RPMI7951 (cell line): ENCODE measurements around the gene CPPED1. TPM values are rescaled to one million over a fixed set of nuclear protein-coding genes. Genes with fewer than 3 reads are reported as not detected.
A peak's percentile ranks its signal among the peaks of the same experiment; 100 is the strongest.
"Not testable (repeated sequence)": the region's sequence is repeated elsewhere in the genome, so short reads cannot be mapped to it uniquely, and the experiment has no call there.

Source experiments
- DNase-seq: peaks from one replicate; pipeline ENCODE4 v3.0.0-alpha.2; 2012; ENCODE audit warnings: low read depth
- total RNA-seq: library from RNA; depleted of rRNA; stranded (reverse); fragments of >200 nt; shearing (Covaris generic); gene quantifications from 2 replicates; pipeline ENCODE4 v1.2.3, GENCODE V29; 2014

CPPED1 gene
- total RNA-seq, 1 experiment from 2014 or later, result 16.7 TPM

DNA sequence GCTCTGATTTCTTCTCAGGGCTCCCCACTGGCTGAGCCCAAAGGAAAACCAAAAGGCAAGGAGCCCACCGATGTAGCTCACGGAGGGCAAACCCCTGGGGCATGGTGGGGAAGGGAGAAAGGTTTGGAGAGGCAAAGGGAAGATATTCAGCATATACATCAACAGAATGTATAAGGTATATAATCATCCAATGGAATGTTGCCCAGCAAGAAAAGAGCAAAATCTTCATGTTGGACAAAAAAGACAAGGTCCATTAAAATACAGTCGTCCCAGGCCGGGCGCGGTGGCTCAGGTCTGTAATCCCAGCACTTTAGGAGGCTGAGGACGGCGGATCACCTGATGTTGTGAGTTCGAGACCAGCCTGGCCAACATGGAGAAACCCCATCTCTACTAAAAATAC lies 1.6 kb downstream of the CPPED1 start:
- DNase-seq, result no peak

DNA sequence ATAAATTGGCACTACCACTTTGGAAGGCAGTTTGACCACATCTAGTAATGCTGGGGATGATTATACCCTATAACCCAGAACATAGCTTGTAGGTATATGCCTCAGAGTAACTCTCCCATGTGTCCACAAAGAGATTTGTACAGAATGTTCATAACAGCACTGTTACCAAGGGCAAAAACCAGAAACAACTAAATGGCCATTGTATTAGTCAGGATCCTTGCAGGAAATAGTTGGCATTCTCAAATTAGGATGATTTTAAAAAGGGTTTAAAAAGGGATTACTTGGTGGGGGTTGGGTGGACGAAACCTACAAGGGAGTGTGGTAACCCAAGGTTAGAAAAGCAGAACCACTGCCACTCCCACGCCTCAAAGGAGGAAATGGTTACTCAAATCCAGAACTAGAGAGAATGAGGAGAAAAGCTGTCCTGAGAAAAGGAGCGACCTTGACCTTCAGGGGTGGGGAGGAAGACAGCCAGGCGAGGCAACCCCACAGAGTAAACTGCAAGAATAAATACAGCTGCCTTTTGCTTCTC lies 2.1 kb downstream of the CPPED1 start:
- peak; percentile 56 for DNase-seq

DNA sequence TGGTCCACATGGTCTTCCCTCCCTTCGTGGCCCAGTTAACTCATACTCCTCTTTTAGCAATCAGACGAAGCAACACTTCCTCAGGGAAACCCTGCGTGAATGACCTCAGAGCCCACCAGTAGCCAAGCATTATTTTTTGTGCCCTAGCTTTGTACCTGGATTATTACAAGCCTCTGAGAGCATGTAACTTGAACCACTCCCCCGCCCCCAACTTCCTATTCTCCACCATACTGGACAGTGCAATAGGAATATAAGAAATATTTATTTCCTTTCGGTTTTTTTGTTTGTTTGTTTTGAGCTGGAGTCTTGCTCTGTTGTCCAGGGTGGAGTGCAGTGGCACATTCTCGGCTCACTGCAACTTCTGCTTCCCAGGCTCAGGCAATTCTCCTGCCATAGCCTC lies 2.9 kb downstream of the CPPED1 start:
- DNase-seq, result no peak

DNA sequence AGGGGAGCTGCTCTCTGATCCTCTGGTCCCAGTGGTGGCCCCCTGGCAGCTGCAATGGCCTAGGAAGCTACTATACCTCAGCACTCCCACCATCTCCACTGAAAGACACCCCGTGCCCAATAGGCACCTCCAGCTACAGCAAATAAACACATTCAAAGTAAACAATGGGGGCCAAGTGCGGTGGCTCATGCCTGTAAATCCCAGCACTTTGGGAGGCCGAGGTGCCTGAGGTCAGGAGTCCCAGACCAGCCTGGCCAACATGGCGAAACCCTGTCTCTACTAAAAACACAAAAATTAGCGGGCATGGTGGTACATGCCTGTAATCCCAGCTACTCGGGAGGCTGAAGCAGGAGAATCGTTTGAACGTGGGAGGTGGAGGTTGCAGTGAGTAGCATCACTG lies 3.7 kb downstream of the CPPED1 start:
- not testable (repeated sequence) for DNase-seq

DNA sequence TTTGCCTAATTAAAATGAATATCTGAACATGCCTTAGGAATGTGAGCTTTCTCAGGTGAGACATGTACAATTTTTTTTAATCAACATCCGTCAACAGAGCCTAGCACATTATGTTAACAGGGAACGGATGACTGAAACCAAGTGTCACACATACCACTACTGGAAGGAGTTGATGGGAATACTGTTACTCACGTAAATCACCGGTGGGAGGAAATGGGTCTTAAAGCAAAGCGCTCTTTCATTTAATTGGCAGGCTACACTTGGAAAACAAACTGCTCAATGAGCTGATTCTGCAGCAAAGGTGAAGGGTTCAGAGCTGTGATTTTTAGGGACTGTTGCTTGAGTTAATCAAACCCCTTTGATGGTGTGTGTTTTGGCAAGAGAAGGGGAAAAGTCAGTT lies 4.8 kb downstream of the CPPED1 start:
- DNase-seq, result no peak

DNA sequence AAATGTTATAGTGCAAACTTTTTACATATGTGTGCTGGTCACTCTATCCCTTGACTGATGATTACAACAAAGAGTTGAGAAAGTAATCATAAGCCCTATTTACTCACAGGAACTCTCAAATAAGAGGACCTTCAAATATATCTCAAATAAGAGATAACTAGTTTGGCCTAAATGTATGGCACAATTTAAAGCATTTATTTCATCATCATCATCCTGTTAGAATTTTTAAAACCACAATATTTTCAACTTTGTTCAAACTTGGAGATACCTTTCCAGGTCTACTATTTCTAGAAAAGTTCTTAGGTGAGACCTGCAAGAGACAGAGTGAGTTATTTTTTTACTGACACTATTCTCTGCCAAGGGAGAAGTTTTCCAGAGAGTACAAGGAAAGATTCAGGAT lies 5.5 kb downstream of the CPPED1 start:
- no peak for DNase-seq

DNA sequence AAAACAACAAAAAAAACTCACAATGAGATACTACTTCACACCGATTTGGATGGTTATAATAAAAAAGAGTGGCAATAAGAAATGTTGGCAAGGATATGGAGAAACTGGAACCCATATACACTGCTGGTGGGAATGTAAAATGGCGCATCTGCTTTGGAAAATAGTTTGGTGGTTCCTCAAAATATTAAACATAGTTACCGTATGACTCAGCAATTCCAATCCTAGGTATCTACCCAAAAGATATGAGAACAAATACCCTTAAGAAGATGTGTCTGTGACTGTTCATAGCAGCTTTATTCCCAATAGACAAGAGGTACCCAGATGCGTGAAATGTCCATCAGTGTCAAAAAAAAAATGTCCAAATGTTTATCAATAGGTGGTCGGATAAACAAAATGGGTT lies 7.2 kb downstream of the CPPED1 start:
- DNase-seq, result peak; percentile 30

DNA sequence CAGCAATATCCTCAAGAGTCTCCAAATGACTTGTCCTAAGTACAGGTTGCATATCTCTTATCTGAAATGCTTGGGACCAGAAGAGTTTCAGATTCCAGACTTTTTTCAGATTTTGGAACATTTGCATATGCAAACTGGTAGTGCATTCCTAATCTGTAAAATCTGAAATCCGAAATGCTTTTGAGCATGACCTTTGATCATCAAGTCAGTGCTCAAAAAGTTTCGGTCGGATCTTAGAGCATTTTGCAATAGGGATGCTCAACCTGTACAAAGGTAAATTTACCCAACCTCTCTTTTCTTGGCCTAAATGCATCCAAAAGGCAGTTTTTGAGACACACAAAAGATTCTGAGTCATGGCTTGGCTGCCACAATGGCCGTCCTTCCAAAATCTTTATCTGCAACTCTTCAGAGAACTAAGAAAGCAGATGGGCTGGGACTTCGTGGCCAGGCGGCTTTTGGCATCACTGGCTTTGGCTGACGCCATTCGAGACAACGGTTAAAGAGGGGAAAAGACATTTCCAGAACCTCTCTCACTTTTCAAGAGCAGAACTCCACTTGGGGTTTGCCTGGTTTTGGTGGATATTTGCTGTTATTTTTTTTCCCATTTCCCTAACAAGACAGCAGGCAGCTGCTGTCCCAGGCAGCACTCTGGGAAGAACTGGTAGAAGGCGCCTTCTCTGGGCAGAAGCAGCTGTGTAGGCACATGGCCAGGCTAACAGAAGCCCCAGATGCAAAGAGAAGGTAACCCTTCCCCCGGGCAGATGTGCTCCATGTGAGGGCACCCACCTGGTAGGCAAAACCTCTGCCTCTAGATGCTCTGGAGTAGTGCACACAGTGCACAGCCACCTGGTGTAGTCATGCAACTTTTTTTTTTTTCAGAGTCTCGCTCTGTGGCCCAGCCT lies 8.9 kb downstream of the CPPED1 start:
- no peak for DNase-seq

DNA sequence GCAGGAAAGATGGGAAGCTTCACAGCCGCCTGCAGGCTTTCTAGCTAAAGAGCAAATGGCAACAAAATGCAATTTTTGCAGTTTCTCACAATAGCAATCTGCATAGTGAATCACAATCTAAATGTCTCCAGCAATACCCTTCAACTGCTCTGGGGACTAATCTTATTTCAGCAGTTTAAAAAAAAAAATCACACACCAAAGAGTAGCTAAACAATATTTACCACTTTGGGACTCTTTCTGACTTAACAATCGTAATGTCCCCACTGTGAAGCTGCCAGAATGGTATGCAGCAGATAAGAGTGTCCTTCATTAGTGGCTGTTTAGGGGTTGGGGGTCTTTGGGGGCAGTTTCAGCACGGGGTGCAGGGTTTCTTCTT lies 9.8 kb downstream of the CPPED1 start:
- DNase-seq, result no peak

DNA sequence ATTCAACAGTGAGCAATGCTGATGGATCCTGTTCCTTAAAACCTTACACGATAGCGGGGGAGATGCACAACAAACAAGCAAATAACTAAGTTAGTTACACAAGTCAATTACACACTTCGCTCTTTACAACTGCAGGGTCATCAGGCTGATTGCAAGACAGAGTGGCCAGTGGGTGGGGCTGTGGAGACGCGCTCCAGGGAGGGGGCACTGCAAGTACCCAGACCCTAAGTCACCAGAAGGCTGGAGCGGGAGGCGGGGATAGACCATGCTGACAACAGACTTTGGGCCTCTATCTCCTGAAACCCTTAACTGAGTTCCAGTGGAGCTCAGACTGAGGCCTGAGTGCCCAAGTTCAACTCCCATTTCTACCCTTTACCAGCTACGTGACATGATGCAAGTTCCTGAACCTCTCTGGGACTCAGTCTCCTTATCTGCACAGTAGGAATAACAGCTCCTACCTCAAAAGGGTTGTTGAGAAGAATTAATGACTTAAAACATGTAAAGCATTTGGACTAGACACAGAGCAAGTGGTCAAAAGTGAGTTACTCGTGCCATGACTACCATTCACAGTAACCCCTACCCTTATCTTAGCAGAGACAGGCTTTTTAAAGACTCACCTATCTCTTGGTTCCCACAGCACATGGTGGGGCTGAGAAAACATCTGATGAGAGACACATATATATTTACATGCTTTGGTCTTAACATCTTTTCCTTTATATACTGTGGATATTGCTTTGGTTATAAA lies 10.4 kb downstream of the CPPED1 start:
- no peak for DNase-seq

DNA sequence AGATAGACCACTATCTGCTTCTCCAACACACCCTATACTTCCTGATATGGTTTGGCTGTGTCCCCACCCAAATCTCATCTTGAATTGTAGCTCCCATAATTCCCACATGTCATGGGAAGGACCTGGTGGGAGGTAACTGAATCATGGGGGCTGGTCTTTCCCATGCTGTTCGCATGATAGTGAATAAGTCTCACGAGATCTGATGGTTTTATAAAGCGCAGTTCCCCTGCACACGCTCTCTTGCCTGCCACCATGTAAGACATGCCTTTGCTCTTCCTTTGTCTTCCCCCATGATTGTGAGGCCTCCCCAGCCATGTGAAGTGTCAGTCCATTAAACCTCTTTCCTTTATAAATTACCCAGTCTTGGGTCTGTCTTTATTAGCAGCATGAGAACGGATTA lies 11.2 kb downstream of the CPPED1 start:
- not testable (repeated sequence) for DNase-seq

DNA sequence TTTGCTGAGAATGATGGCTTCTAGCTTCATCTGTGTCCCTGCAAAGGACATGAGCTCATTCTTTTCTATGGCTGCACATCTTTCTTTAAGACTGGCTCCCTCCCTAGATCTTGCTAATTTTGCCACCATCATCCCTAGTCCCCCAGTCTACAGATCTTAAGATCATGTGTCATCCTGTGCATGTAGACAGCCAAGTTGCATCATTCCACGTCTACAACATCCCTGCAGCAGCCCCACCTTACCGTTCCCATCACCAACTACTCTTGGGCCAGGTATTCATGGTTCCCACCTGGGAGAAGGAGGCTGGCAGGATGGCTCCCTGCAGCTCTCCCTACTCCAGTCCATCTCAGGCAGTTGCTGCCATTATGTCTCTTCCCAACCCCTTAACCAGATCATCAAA lies 12.3 kb downstream of the CPPED1 start:
- DNase-seq, result no peak

DNA sequence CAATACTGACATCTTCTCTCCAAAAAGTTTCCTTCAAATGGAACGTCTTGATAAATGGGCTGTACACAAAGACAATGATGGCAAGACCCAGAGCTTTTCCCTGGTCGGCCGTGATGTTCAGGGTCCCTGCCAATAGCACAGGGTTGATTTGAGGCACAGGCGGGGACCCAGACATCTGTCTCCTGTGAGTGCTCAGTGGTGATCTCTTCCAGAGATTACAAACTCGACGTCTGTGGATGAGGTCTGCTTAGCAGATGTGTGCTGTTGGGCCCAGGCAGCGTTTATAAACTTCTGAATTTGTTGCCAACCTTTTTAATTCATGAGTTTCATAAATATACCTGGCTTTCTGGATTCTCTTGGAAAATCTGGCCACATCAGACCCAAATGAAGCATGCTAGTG lies 14.9 kb downstream of the CPPED1 start:
- no peak for DNase-seq

DNA sequence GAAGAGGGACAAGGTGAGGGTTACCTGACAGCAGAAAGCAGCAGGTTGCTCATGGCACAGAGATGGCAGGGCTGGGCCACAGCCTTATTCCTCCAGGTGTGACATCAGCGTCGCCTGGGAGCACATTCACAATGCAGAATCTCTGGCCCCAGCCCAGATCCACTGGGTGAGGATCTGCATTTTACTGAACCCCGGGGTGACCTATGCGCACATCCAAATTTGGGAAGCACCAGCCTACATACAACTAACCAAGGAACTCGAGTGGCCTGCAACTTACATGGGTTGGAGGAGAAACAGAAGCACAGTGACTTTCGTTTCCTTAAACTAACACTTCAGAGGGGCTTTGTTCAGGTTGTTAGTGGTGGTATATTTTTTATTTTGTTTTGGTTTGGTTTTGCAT lies 17.6 kb downstream of the CPPED1 start:
- DNase-seq, result no peak

DNA sequence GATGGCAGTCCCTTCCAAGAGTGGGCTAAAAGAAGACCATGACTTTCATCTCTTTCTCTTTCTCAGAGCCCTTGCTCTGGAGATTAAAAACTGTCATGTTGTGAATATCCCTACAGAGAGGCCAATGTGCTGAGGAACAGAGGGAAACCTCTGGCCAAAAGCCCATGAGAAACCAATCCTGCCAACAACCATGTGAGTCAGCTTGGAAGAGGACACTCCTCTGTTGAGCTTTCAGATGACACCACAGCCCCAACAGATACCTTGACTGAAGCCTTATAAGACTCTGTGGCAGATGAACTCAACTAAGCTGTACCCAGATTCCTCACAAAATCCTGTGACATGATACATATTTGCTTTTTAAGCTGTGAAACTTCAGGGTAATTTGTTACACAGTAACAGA lies 19.6 kb downstream of the CPPED1 start:
- peak; percentile 13 for DNase-seq

DNA sequence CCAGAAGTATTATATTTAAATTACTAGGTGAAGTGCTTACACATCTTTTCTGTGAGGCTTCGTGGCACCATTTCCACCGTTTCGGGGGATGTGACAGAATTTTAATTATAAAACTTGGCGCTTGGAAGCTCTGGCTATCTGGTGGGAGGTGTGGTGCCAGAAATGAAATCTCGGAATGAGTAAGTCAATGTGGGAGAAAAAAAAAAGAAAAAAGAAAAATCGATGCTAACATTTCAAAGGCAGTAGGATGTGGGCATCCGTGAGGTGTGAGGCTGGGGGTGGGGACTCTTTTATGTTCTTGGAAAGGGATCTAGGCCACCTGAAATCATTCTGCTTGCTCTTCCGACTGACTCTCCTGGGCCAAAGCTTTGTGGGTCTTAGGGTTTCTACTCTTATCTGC lies 21.9 kb downstream of the CPPED1 start:
- DNase-seq, result no peak

DNA sequence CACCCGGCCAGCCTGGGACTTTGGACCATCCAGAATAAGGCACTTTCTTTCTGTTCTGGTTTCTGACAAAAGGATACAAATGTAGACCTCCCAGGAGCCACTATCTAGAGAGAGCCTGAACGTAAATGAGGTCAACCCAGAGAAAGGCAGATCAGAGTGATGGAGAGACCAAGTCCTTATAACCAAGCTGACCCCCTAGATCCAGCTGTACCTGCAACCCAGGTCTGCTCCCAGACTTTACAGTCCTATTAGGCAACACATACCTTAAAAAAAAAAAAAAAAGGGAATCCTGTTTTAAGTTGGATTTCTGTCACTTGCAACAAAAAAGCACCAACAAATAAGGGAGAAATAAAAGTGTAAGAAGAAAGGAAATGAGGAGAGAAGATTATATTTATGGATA lies 23.2 kb downstream of the CPPED1 start:
- DNase-seq, result no peak

DNA sequence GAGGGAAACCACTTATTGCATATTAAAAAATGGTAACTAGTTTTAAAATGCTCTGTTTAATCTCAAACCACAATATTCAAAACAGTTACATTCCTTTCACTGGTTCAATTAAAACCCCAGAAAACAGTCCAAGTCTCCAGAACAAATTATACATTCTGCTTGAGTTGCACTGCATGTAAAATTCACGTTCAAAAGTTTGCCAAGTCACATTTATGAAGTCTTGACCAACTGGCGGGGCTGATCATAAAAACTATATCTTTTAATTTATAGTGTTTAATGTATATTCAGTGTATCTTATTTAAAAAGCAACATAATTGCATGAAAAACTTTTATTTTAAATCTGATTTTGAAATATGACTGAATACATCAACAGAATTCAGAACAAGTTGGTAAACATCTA lies 25.0 kb downstream of the CPPED1 start:
- DNase-seq, result no peak

DNA sequence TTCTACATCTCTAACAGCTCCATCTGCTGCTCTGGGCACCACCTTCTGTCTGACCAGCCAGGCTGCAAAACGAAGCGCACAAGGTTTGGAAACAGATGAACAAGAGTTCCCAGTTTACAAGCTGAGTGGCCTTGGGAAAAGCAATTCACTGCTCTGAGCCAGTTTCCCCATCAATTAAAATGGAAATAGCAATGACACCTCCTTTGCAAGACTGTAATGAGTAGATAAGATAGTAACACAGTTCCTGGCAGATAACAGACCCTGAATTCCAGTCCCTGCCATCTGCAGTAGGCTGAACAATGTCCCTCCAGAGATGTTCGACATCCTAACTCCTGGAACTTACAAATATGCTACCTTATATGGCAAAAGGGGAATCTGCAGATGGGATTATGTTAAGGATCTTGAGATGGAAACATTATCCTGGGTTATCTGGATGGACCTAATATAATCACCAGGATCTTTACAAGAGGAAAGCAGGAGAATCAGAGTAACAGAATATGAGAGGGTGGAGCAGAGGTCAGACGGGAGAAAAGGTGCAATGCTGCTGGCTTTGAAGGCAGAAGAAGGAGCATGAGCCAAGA lies 27.9 kb downstream of the CPPED1 start:
- no peak for DNase-seq

DNA sequence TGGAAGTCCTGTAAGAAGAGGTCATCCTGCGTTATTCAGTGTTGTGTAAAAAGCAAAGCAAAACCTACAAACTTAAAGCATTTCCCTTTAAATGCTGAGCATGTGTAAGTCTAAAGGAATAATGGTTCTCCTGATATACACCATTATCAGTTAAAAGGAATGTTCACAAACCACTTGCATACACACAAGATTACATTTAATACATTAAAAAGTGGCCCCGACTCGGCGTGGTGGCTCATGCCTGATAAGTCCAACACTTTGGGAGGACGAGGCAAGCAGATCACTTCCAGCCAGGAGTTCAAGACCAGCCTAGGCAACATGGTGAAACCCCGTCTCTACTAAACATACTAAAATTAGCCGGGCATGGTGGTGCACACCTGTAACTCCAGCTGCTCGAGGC lies 30.5 kb downstream of the CPPED1 start:
- no peak for DNase-seq

DNA sequence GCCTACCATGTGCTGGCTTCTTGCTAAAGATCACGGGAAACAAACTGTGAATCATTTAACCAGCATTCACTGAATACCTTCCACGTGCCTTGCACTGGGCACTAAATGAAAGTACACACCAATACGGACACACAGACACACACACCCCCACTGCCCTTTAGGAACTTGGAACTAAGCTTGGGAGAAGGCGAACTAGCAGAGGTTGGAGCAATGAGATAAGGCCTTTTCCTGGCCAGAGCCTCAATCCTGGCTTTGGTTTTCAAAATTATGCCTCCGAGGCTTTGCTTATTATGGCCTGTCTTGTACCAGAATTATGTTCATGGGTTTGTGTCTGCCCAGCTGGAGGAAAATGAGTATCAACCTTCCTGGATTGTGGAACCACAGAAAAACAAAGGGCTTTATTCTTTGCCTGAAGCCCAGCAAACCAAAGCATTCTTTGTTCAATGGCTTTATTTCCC lies 32.3 kb downstream of the CPPED1 start:
- peak; percentile 37 for DNase-seq

DNA sequence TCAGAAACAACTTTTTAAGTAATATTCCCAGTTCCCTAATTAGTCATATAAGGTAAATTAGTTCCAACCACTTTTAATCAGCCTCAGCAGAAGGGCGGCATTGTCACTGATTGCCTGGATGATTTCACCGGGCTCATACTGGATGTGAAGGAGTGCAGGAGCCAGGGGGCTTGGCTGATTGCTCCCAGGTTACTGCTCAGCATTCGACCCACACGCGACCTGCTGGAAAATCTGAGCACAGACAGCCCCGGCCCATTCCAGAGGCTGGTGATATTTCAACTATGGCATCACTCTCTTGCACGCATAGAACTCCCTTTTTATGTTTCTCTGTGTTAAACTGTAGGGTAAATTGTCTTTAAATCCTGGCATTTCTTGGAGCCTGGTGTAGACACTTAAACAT lies 34.2 kb downstream of the CPPED1 start:
- no peak for DNase-seq

DNA sequence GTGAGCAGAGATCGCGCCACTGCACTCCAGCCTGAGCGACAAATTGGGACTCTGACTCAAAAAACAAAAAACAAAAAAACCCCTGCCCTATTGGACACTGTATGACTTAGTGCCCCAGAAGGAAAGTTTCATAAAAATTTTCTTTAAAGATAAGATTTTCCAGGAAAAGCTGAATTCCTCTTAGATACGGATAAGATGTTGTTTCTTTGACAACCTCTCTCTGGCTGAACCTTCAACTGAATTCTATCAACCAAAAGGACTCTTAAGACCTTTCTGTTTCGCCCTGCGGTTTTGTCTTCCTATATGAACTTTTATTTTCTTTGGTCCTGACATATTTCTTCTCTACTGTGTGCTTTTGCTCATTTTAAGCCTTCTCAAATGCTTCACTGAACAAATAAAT lies 35.8 kb downstream of the CPPED1 start:
- no peak for DNase-seq
